Measurements from ENCODE around the gene CACNA1S.

The CACNA1S gene

DNA sequence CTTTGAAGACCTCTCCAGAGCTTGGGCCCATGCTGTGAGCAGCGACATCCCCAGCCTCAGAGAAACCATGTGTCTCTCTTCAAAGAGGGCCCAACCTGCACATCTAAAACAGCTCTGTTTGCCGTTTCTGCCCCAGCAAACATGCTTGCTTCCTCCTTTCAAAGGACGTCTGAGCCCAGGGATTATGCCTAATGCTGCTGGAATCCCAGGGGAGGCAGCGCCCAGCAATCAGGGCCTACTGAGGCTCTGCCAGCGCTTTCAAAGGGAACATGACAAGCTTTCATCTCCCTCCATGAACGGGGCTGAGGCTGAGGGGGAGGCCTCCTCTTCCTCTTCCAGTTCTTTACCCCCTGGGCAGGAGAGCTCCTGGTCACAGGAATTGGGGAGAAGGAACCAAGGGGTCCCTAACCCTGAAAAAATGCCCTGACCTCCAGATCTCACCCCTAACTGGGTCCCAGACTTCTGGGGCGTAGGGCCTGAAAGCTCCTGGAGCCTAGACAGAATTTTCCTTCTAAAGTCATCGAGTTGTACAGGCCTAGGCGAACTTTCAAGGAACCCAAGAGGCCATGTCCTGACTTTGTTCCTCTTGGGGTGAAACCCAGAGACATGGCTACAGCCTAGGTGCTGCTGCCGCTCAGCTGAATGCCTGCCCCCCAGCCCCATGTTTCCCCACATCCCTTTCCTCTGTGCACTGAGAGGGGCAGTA lies 28.2 kb upstream of the CACNA1S start:
- no peak for DNase-seq (ENCODE audit: low read depth in 2 of 2)

DNA sequence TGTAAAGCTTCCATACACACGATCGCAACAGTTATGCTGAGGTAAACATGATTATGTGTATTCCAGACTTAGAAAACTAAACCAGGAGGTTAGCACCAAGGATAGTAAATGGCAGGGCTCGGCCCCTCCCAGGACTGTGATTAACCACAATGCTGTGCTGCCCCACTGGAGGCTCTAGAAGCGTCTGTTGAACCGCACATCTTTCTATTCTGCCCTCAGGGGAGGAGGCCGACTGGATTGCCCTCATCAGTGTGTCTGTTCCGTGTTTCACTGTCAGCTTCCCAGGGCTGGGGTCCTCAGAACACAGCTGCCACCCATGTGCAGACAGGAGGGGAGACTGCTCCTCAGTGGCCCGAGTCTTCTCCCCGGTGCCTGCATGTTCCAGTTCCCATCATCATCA lies 27.5 kb upstream of the CACNA1S start:
- DNase-seq (ENCODE audit: low read depth in 2 of 2), result no peak

- no peak for DNase-seq (ENCODE audit: low read depth in 2 of 2)
These were observed 27.1 kb upstream of the CACNA1S start for GRCh38 chr1:201139306-201139705.

- no peak for DNase-seq (ENCODE audit: low read depth in 2 of 2)
These were observed 26.1 kb upstream of the CACNA1S start for GRCh38 chr1:201138311-201138840.

- no peak for DNase-seq (ENCODE audit: low read depth in 2 of 2)
These were observed 25.5 kb upstream of the CACNA1S start for GRCh38 chr1:201137579-201138310.

DNA sequence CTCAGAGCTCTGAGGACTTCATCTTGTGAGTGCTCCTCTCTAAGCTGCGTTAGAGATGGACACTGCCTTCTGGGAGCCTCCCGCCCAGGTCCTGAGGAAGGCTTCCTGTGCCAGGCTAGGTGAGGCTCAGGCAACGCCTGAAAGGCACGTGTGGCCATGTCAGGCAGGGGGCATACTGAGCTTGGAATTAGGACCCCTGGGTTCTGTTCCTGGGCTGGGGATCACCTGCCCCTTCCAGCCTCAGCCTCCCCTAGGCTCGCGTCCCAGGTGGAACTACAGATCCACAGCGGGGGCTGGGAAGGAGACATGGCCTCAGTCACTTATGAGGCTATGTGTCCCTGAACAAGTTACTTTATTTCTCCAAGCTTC lies 24.8 kb upstream of the CACNA1S start:
- DNase-seq (ENCODE audit: low read depth in 2 of 2), result no peak

- no peak for DNase-seq (ENCODE audit: low read depth in 2 of 2)
These were observed 24.3 kb upstream of the CACNA1S start for GRCh38 chr1:201136355-201137023.

- DNase-seq (ENCODE audit: low read depth in 2 of 2), result no peak
These were observed 22.2 kb upstream of the CACNA1S start for GRCh38 chr1:201134405-201134804.

DNA sequence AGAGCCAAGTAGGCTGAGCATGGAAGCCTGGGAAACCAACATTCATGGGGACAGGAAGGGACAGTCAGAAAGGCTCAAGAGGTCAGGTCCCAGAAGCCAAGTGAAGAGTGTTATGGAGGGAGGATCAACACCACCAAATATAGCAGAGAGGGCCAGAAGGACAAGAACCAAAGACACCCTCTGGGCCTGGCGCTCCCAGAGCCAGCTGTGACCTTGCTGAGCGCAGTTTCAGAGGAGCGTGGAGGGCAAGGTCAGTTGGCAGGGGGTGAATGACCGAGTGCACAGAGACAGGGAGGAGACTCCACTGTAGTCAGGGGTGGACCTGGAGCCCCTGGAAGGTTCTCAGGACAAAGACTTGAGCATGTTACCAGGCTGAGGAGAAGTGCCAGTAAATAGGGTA lies 19.2 kb upstream of the CACNA1S start:
- no peak for DNase-seq (ENCODE audit: low read depth in 2 of 2)

DNA sequence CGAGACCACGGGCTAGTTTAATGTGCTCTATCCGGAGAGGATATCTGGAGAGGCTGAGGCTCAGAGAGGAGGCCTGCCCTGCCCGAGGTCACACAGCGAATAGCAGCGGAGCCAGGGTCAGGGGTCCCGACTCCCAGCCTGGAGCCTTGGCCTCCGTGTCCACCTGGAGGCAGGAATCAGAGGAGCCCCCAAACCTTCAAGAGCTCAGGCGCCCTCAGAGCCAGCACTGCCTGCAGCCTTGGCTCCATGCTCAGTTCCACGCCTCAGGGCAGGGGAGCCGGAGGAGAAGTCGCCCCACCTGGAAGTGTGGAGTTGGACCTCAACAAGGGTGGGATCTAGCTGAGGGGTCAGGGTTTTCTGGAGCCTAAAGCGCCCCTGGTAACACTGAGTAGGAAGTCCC lies 16.7 kb upstream of the CACNA1S start:
- no peak for DNase-seq (ENCODE audit: low read depth in 2 of 2)

- no peak for DNase-seq (ENCODE audit: low read depth in 2 of 2)
These were observed 16.2 kb upstream of the CACNA1S start for GRCh38 chr1:201128476-201128875.

DNA sequence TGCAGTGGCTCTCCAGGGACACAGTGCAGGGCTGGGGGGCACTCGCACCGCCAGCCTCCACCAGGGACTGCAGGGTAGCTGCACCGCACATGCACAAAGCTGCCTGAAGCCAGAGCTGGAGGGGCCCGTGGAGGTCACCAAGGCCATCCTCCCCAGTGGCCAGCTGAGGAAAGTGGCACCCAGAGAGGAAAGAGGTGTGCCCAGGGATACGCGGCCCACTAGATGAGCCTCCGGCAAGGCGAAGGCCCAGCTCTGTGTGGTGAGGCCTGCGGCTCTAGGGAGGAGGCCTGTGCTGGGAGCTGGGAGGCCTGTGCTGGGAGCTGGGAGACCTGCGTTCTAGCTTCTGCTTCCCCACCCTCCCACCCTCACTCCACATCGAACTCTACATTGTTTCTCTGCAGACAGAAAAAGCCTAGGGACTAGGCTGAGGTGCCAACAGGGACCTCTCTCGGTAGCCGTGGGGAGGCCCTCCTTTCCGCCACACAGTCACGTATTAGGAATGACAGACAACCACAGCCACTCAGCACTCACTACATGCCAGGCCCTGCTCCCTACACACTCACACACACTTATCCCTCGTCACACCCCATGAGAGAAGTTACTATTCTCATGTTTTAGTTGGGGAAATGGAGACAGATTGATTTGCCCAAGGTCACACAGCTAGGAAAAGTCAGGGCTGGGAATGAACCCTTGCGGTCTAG lies 15.7 kb upstream of the CACNA1S start:
- DNase-seq (ENCODE audit: low read depth in 2 of 2), result no peak

GRCh38 chr1:201126832-201127754 lies 14.9 kb upstream of the CACNA1S start, which contains the start of gene ASCL5:
Gene ASCL5, minus strand, starts transcription at chr1:201127184. Its CDS starts 11,812 bp downstream, at chr1:201115372.
- no peak for DNase-seq (ENCODE audit: low read depth in 2 of 2)

- no peak for DNase-seq (ENCODE audit: low read depth in 2 of 2)
These were observed 14.2 kb upstream of the CACNA1S start for GRCh38 chr1:201126463-201126831.

GRCh38 chr1:201125800-201126199 lies 13.6 kb upstream of the CACNA1S start:
- no peak for DNase-seq (ENCODE audit: low read depth in 2 of 2)

- DNase-seq (ENCODE audit: low read depth in 2 of 2), result no peak
These were observed 12.8 kb upstream of the CACNA1S start for GRCh38 chr1:201125019-201125418.

GRCh38 chr1:201123866-201124265 lies 11.6 kb upstream of the CACNA1S start:
- no peak for DNase-seq (ENCODE audit: low read depth in 2 of 2)

DNA sequence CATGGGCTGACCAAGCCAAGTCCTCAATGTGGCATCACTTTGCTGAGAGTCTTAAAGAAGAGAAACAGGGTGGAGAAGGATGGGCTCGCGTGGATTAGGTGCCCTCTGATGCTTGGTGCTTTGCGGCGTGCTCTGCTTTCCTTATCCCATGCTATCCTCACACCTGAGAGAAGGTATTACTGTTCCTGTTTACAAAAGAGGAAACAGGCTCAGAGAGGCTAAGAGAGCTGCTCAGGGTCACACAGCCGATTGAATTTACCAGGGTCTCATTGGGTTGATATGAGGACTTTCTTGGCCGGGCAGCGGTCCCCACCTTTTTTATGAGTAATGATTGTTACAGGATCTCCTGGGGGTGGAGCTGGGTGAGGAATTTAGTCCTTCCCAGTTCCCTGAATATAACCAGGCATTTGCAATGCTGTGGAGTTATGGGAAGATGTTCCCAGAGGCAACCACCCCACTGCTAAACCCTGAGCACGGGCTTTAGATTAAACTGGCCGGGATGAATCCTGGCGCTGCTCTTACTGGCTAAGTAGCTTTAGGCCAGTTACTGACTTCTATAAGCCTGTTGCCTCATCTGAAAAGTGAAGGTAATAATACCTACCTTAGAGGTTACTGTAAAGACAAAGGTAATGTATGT lies 10.2 kb upstream of the CACNA1S start:
- DNase-seq (ENCODE audit: low read depth in 2 of 2), result no peak

DNA sequence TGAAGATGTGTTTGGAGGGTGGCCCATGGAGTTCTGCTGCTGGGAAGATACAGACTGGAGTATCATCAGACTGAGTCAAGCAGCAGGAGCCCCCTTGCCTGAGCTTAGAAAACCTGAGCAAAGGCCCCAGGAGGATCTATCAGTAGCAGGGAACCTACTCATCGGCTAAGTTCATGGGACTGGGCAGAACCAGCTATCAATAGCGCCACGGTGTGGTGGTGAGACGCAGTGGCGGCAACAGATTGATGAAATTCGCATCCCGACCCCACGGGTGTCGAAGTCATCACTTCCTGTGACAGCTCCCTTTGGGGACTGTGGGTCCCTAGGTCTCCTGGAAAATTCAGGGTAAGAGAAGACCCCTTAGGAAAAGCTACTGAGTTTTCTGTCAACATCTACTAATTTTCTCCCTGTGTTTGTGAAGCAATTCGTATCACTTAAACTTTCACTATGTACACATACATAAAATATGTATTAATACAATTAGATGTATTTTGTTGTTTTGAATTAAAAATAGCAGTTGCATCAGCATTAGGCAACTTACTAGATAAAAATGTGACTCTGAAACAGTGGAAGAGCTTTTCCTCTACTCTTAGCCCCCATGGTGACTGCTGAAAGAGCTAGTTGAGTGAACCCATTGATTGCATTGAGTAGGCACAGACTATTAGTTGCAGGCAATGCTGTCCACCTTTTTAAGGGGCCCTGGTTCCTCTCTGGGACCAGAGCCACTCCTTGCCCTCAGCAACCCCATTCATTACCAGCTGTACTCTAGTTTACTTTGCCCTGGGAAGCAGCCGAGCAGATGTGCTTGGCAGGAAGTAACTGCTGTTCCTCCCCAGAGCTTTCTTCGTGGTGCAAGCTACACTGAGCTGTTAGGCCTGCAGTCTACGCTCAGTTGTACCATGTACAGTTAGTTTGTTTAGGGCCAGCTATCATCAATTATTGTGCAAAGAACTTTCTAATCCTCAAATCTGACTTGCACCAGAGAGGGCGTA lies 7.3 kb upstream of the CACNA1S start:
- peak; percentile 31 to 33 for DNase-seq (ENCODE audit: low read depth in 2 of 2)
